Heart left ventricle (tissue), 13 donors: ENCODE measurements around the gene LRG1.

ENCODE experiments used
- POLR2A ChIP-seq, 2 donors: fragments of 450-650 bp; IDR thresholded peaks; one replicate each; pipeline ENCODE4 v1.6.1; 2017; ENCODE audit warnings: antibody characterized with exemption in 2 of 2, mild to moderate bottlenecking in 2 of 2, moderate library complexity in 2 of 2
- TF ChIP-seq, protein P1 (sequence below), 12 donors: fragments of 200-600 bp; sonication (generic) in 4 of 12; IDR thresholded peaks; one replicate each; pipeline versions ENCODE4 v1.5.0 to v1.8.0; 2018 to 2022; ENCODE audit warnings: antibody characterized with exemption in 12 of 12, mild to moderate bottlenecking in 5 of 12
- donor health status: ischemic (EF 13 %, LVEDD 7.1; RV severe dilation, severe dysfunction).
- donor health status: DM: no; HTN: yes; CAD: no.
- donor health status: DM: no; HTN: no; CAD: no.
- donor health status: ischemic (EF 25% LVEDD 6.9; RV normal size, moderate dysfunction).
- donor health status: ischemic (EF 25% LVEDD 5.7; RV mildly dilated, moderate dysfunction).
- donor health status: ischemic (EF 35%, LVEDD 5.7; RV mildly dilated, moderate dysfunction).
- donor health status: nonischemic (EF 11% LVEDD 7.7; RV severe dilation, severe dysfunction).
- donor health status: DM: yes; HTN: yes; CAD: no.
- donor health status: PGD.
- donor health status: ischemic (EF 29% LVEDD 5.4; RV normal size, mild dysfunction).
- donor health status: nonischemic (EF 23%, LVEDD 6.1; RV moderate dilation, normal function).

- TF ChIP-seq, protein P1, sequence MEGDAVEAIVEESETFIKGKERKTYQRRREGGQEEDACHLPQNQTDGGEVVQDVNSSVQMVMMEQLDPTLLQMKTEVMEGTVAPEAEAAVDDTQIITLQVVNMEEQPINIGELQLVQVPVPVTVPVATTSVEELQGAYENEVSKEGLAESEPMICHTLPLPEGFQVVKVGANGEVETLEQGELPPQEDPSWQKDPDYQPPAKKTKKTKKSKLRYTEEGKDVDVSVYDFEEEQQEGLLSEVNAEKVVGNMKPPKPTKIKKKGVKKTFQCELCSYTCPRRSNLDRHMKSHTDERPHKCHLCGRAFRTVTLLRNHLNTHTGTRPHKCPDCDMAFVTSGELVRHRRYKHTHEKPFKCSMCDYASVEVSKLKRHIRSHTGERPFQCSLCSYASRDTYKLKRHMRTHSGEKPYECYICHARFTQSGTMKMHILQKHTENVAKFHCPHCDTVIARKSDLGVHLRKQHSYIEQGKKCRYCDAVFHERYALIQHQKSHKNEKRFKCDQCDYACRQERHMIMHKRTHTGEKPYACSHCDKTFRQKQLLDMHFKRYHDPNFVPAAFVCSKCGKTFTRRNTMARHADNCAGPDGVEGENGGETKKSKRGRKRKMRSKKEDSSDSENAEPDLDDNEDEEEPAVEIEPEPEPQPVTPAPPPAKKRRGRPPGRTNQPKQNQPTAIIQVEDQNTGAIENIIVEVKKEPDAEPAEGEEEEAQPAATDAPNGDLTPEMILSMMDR (IDR thresholded peaks at IDR 0.05), result no peak
- TF ChIP-seq POLR2A (IDR thresholded peaks at IDR 0.05), result no peak
These were observed 34.0 kb downstream of the LRG1 start for GRCh38 chr19:4505570-4506448.
